ENCODE measurements around the gene METTL25.

- TF ChIP-seq, protein P1, sequence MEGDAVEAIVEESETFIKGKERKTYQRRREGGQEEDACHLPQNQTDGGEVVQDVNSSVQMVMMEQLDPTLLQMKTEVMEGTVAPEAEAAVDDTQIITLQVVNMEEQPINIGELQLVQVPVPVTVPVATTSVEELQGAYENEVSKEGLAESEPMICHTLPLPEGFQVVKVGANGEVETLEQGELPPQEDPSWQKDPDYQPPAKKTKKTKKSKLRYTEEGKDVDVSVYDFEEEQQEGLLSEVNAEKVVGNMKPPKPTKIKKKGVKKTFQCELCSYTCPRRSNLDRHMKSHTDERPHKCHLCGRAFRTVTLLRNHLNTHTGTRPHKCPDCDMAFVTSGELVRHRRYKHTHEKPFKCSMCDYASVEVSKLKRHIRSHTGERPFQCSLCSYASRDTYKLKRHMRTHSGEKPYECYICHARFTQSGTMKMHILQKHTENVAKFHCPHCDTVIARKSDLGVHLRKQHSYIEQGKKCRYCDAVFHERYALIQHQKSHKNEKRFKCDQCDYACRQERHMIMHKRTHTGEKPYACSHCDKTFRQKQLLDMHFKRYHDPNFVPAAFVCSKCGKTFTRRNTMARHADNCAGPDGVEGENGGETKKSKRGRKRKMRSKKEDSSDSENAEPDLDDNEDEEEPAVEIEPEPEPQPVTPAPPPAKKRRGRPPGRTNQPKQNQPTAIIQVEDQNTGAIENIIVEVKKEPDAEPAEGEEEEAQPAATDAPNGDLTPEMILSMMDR (IDR thresholded peaks at IDR 0.05; ENCODE audit: low read length) = no peak
- TF ChIP-seq EZH2 (optimal IDR thresholded peaks at IDR 0.05; ENCODE audit: low read depth, low read length) (no peak), EZH2phosphoT487 (IDR thresholded peaks at IDR 0.05; ENCODE audit: low read length) (no peak)
Measured at GRCh38 chr12:82481954-82482353, 123.6 kb downstream of the METTL25 start.
